Adipose tissue (tissue), 3 donors: ENCODE measurements around the gene PLB1. TPM values are rescaled to one million over a fixed set of nuclear protein-coding genes. Genes with fewer than 3 reads are reported as not detected.

Experiments used
- H3K27ac ChIP-seq: one replicate; pipeline ENCODE4 v1.5.1; 2013; ENCODE audit warnings: low read depth, low read length
- WGBS, 3 donors: extraction: QIAGEN DNeasy Blood & Tissue Kit; methylation state at CpG; one replicate each; pipeline ENCODE4 v1.1.7; 2013; 5-methylcytosine and 5-hydroxymethylcytosine counted together
- polyA plus RNA-seq, 3 donors: library from polyadenylated mRNA; stranded (reverse); fragments of 200-250 nt; gene quantifications; one replicate each; pipeline ENCODE4 v1.2.3, GENCODE V29; 2013
- donor health status: healthy with polysubstance abuse.
- donor health status: Bipolar disorder and iron deficiency.
- donor health status: healthy.

The PLB1 gene
- polyA plus RNA-seq, 3 donors, result 0.61 to 16.9 (median 3.6) TPM

- 83 to 95% (median 86%) methylated on average over 1 of the region's 1 CpG for WGBS, 3 donors
- H3K27ac ChIP-seq, result no peak overlapping the region
Measured at GRCh38 chr2:28674713-28675068, 178.8 kb downstream of the PLB1 start.

- 89 to 93% (median 91%) methylated on average over 5 of the region's 5 CpGs for WGBS, 3 donors
- H3K27ac ChIP-seq, result no peak overlapping the region
Measured at GRCh38 chr2:28676152-28676835, 180.4 kb downstream of the PLB1 start.

DNA sequence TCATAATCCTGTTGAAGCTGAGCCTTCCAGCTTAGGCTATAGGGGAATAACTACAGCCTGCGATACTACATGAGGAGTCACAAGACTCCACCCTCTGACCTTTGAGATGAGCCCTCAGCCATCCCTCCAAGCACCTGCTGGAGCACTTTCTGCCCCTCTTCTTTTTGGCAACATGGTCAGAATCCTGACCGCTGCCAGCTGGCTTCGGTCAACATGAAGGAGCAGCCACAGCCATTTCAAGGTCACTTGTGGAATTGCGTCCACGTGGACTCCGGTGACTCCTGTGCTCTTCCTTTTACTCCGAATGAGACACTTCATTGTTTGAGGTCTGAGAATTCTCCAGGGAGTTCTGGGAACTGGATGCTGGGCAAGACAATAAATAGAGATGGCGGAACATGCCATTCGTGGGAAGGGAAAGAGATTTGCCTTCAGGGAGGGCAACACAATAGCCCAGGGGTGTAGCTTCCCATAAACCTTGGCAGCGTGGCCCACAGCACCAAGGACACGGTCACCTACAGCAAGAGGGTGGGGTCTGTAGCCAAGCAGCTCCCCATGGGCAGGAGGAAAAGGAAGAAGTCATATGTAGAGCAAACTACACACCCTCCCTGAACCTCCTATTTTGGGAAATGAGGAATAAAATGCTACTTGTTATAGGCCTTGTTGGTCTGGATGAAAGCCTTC lies 182.5 kb downstream of the PLB1 start:
- H3K27ac ChIP-seq, result no peak overlapping the region
- 33 to 79% (median 77%) methylated on average over 11 of the region's 11 CpGs for WGBS, 3 donors

- no peak overlapping the region for H3K27ac ChIP-seq
- 67 to 86% (median 81%) methylated on average over 1 of the region's 1 CpG for WGBS, 3 donors
Measured at GRCh38 chr2:28678944-28679343, 183.1 kb downstream of the PLB1 start.

DNA sequence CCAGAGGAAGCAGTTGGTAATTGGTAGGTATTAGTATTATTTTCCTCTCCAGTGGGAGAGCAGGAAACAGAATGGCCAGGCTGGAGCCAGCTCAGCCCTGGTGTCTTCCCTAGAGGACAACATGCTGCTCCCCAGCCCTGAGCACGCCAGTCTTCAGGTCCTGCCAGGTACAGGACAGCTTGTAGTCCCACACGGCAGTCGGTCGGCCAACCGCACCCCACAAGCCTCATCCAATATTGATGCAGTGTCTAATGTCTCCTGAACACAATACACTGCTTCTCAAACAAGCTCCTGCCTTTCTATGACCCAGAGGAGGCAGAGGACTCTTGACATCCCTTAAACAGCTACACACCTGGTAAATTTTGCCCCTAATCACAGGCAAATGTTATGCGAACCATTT lies 184.8 kb downstream of the PLB1 start:
- 61 to 96% (median 94%) methylated on average over 6 of the region's 6 CpGs for WGBS, 3 donors
- H3K27ac ChIP-seq, result no peak overlapping the region

DNA sequence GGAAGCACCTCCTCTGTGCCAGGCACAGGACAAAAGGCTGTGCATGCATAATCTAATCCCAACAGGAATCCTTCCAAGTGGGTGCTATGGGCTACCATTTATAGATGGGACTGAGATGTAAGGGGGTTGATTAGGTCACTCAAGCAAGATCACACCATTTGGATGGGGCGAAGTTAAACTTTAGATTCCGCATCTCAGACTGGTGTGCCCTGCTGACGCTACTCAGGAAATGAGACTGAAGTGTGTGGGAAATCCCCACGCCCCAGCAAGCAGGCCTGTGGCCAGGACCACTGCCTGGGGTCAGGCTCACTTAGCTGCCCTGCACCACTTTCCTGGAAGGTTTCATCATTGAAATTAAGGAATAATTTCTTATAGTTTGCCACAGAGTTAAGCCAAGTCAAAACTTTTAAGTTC lies 185.3 kb downstream of the PLB1 start:
- H3K27ac ChIP-seq, result no peak overlapping the region
- WGBS, 3 donors, result 25 to 68% (median 51%) methylated on average over 4 of the region's 4 CpGs

DNA sequence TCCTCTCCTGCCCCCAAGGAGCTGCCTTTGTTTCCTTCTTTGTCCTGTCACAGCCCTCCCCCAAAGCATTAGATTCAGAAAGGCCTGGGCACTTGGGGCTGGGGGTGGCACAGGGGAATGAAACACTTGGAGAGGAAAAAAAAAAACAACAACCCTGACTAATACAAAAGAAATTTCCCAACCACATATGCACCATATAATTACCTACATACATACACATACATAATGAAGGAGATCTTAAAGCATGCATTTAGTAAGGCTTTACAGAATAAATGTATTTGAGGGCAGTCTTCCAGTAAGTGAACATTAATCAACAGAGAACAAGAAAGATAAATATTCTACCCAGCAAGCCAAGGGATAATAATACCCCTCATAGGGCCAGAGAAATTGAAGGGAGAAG lies 185.7 kb downstream of the PLB1 start:
- H3K27ac ChIP-seq, result no peak overlapping the region

DNA sequence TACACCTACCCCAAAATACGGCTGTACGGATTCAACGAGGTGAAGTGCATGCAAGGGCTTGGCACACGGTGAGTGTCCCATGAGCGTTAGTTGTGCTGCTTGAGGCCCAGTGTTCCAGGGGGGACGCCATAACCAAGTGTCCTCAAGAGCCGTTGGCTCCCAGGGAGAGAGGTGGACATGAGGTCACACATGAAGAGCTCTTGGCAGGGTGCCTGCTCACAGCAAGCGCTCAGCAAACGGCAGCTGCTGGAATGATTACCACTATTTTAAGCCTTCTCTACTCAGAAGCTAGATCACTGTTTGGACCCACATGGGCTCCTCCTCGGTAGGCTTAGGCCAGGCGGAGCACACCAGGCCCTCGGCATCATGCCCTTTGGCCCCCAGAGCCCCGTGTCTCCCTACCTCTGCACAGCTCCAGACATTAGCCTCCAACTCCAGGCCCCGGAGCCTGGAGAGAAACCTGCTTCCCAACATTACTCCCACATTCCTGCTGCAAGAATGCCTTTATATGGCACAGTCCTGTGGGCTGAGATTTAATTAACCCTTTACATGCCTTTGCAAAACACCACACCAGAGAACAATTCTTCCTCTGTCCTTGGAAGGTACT lies 187.3 kb downstream of the PLB1 start:
- WGBS, 3 donors, result 45 to 54% (median 49%) methylated on average over 14 of the region's 14 CpGs
- H3K27ac ChIP-seq, result no peak overlapping the region

DNA sequence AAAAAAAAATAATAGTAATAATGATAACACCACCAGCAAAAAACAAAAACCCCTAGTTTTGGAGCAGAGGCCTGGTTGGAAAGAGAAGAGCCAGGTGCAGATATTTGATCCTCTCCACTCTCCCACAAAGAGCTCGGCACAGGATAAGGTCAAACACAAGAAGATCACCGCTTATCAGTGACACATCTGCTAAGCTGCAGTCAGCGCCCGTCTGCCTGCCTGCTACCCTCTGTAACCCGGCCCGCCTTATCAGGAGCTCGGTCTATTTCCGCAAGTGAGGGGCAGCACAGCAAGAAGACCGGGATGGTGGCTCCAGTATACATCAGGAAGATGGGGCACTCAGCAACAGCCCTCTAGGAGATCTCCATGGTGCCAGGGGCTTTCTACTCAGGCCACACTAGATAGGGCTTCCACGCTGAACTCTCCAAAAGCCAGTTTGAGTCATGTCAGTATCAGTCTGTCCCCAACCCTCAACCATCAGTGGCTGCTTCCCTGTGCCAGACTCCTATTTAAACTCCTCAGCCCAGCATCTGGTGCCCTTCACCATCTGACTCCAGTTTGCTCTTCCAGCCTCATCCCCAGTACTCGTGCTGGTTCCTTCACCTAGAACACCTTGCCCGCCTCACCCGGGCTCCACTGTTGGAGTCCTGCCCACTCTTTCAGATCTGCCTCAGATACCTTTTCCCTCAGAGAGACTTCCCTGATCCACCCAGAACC lies 188.4 kb downstream of the PLB1 start:
- WGBS, 3 donors, result 92 to 95% (median 92%) methylated on average over 13 of the region's 13 CpGs
- H3K27ac ChIP-seq, result no peak overlapping the region

- H3K27ac ChIP-seq, result no peak overlapping the region
Measured at GRCh38 chr2:28687171-28687570, 191.3 kb downstream of the PLB1 start.

GRCh38 chr2:28687640-28688385 lies 192.0 kb downstream of the PLB1 start:
- WGBS, 3 donors, result 90 to 98% (median 91%) methylated on average over 7 of the region's 7 CpGs
- no peak overlapping the region for H3K27ac ChIP-seq

- H3K27ac ChIP-seq, result no peak overlapping the region
- 70 to 88% (median 80%) methylated on average over 2 of the region's 2 CpGs for WGBS, 3 donors
Measured at GRCh38 chr2:28688818-28689217, 193.0 kb downstream of the PLB1 start.

- 88 to 95% (median 94%) methylated on average over 2 of the region's 2 CpGs for WGBS, 3 donors
- no peak overlapping the region for H3K27ac ChIP-seq
Measured at GRCh38 chr2:28689771-28690170, 193.9 kb downstream of the PLB1 start.

DNA sequence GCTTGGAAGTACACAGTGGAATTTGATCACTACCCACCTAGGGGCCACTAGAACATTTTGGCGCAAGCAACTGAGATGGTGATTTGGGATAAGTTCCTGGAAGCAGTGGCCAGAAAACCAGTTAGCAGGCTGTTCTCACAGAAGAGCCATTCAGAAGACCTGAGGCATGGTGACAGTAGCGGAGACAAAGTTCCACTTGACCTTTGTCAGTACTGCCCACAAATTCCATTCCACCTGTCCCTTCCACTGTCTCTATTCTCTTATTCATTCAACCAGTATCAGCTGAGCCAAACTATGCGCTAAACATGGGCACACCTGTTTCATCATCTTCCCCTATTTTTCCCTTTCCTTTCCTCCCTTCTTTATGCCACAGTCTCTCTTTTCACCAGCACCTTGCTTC lies 196.6 kb downstream of the PLB1 start:
- no peak overlapping the region for H3K27ac ChIP-seq
- WGBS, 3 donors, result 95 to 100% (median 97%) methylated on average over 3 of the region's 3 CpGs

DNA sequence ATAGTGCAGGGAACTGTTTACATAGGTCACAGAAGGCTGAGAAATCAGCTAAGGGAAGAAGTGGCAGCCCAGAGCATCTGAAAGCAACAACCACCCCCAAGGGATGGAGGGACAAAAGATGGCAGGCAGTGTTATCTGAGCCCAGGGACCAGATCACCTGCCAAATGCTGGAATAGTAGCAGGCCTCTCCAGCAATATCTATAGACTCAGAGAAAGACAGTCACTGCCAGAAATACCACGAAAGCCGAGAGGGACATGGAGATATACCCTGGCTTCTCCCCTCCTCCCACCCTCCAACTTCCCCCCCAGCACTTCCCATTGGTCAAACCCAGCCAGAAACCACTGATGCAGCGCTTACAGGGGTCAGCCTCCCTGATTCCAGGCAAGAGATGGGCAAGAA lies 197.4 kb downstream of the PLB1 start:
- WGBS, 3 donors, result 90 to 96% (median 93%) methylated on average over 3 of the region's 3 CpGs
- no peak overlapping the region for H3K27ac ChIP-seq
